ENCODE measurements around the gene SCAPER.

GRCh38 chr15:76582550-76582949 is 322.6 kb downstream of the SCAPER start:
- TF ChIP-seq CTCF (IDR thresholded peaks at IDR 0.05) (no peak), POLR2A (IDR thresholded peaks at IDR 0.05) (no peak), POLR2AphosphoS5 (IDR thresholded peaks at IDR 0.05) (no peak), EP300 (IDR thresholded peaks at IDR 0.05) (no peak)
